Endothelial cell of umbilical vein (primary cell): ENCODE measurements around the gene PPP2R2C. TPM values are rescaled to one million over a fixed set of nuclear protein-coding genes. Genes with fewer than 3 reads are reported as not detected.

Experiments used
- BruUV-seq: library from RNA; stranded (reverse); fragments of 400-500 nt; replicated peaks from 2 replicates; lab custom pipeline; 2021; lab: Mats Ljungman, UMichigan
- CTCF ChIA-PET: fragments of 300-600, 350-600 bp; sonication (Branson Sonifier 250); formaldehyde crosslinking; loops from one replicate; lab custom pipeline; 2021; ENCODE audit warnings: antibody characterized with exemption, inconsistent platforms; lab: Charles Lee
- POLR2A ChIA-PET: fragments of 300-600, 350-600 bp; sonication (Branson Sonifier 250); formaldehyde crosslinking; loops from one replicate; lab custom pipeline; 2021; ENCODE audit warnings: antibody characterized with exemption, inconsistent platforms; lab: Charles Lee
- DNase-seq: peaks from one replicate; pipeline ENCODE4 v3.0.0-alpha.2; 2011; ENCODE audit warnings: low read depth, low spot score
- FAIRE-seq: peaks from 2 replicates; lab custom pipeline; 2011; peaks lifted over from hg19 to GRCh38; lab: Jason Lieb, UNC
- H2AFZ ChIP-seq: 2 replicates; pipeline ENCODE4 v1.6.0; 2012; ENCODE audit warnings: low read depth, low read length, control low read depth, inconsistent platforms
- H3K27ac ChIP-seq: 2 replicates; pipeline ENCODE4 v1.5.1; 2011; ENCODE audit warnings: low read depth, mild to moderate bottlenecking, control low read depth, low read length, moderate library complexity; ENCODE audit not compliant: insufficient read depth
- H3K27me3 ChIP-seq, 2 experiments: 2 replicates each; pipeline versions ENCODE4 v1.6.0 to v1.6.1; 2011; ENCODE audit warnings: low read length in 2 of 2, mixed read lengths in 1 of 2; ENCODE audit not compliant: control insufficient read depth in 2 of 2, insufficient read depth in 2 of 2
- H3K36me3 ChIP-seq, 2 experiments: 2 replicates in 1 of 2; 3 replicates in 1 of 2; pipeline ENCODE4 v1.5.1; 2011; ENCODE audit warnings: low read length in 2 of 2, mild to moderate bottlenecking in 1 of 2, moderate library complexity in 1 of 2; ENCODE audit not compliant: control insufficient read depth in 2 of 2, insufficient read depth in 2 of 2; ENCODE audit errors: extremely low read depth in 1 of 2
- H3K4me1 ChIP-seq: 3 replicates; pipeline ENCODE4 v1.5.1; 2011; ENCODE audit warnings: mild to moderate bottlenecking, low read length; ENCODE audit not compliant: control insufficient read depth, insufficient read depth; ENCODE audit errors: extremely low read depth
- H3K4me2 ChIP-seq: 2 replicates; pipeline ENCODE4 v1.6.1; 2011; ENCODE audit warnings: low read length, control low read depth, mixed read lengths; ENCODE audit not compliant: insufficient read depth
- H3K4me3 ChIP-seq, 3 experiments: fragments of 200-600 bp in 1 of 3; sonication (generic), shearing (Covaris generic) in 1 of 3; replicated peaks in 1 of 3; 2 replicates each; pipeline ENCODE4 v1.5.1; 2011 to 2016; ENCODE audit warnings: control low read depth in 3 of 3, low read length in 3 of 3, mild to moderate bottlenecking in 2 of 3, inconsistent platforms in 1 of 3, low read depth in 1 of 3, moderate library complexity in 1 of 3; ENCODE audit not compliant: insufficient read depth in 1 of 3
- H3K79me2 ChIP-seq: 2 replicates; pipeline ENCODE4 v1.6.0; 2012; ENCODE audit warnings: low read length, inconsistent platforms; ENCODE audit not compliant: control insufficient read depth, insufficient read depth
- H3K9ac ChIP-seq: replicated peaks from 2 replicates; pipeline ENCODE3; 2011; ENCODE audit warnings: low read length, control low read depth; ENCODE audit not compliant: insufficient read depth; ENCODE audit errors: extremely low read depth
- H3K9me1 ChIP-seq: replicated peaks from 3 replicates; pipeline ENCODE4 v1.6.0; 2011; ENCODE audit warnings: mild to moderate bottlenecking, low read length; ENCODE audit not compliant: control insufficient read depth, insufficient read depth; ENCODE audit errors: extremely low read depth
- H3K9me3 ChIP-seq: replicated peaks from 2 replicates; pipeline ENCODE4 v1.5.1; 2012; ENCODE audit warnings: low read length, inconsistent platforms; ENCODE audit not compliant: control insufficient read depth, insufficient read depth
- H4K20me1 ChIP-seq: replicated peaks from 2 replicates; pipeline ENCODE3; 2011; ENCODE audit warnings: mild to moderate bottlenecking, low read length; ENCODE audit not compliant: control insufficient read depth, insufficient read depth; ENCODE audit errors: extremely low read depth
- EZH2 ChIP-seq: IDR thresholded peaks from 2 replicates; pipeline ENCODE4 v1.6.1; 2012; ENCODE audit warnings: borderline replicate concordance, low read depth, mild to moderate bottlenecking, moderate library complexity, low read length, inconsistent platforms; ENCODE audit not compliant: severe bottlenecking
- GATA2 ChIP-seq: IDR thresholded peaks from 2 replicates; pipeline ENCODE4 v1.7.0; 2011; ENCODE audit warnings: low read depth, mild to moderate bottlenecking, moderate library complexity, mixed read lengths, low read length; ENCODE audit not compliant: insufficient read length, insufficient read depth
- JUN ChIP-seq: IDR thresholded peaks from 2 replicates; pipeline ENCODE4 v1.6.1; 2011; ENCODE audit warnings: borderline replicate concordance, low read depth; ENCODE audit not compliant: insufficient read length, insufficient read depth
- MYC ChIP-seq: IDR thresholded peaks from one replicate; pipeline ENCODE4 v1.6.1; 2011; ENCODE audit warnings: mild to moderate bottlenecking, low read depth, low read length
- POLR2A ChIP-seq: IDR thresholded peaks from 2 replicates; pipeline ENCODE4 v1.6.1; 2012; ENCODE audit warnings: low read depth, mild to moderate bottlenecking, control low read depth, low read length
- POLR2AphosphoS5 ChIP-seq: IDR thresholded peaks from 2 replicates; pipeline ENCODE4 v1.6.1; 2012; ENCODE audit warnings: low read depth, mild to moderate bottlenecking, control low read depth, low read length, moderate library complexity; ENCODE audit not compliant: insufficient read depth
- dilution Hi-C: fragments of 300-500 bp; cut with MboI; formaldehyde crosslinking; loops from one replicate; pipeline ENCODE4 v1.15.0; 2019; ENCODE audit warnings: low sequenced_read_pairs; ENCODE audit not compliant: extremely low pct_ligation_motif_present
- intact Hi-C: fragments of 100-400 bp; cut with micrococcal nuclease; formaldehyde crosslinking; loops from one replicate; pipeline ENCODE4 v1.10.0; 2022
- polyA plus RNA-seq, 4 experiments: library from polyadenylated mRNA; depleted of rRNA in 3 of 4; stranded (reverse) in 3 of 4; unstranded in 1 of 4; fragments of >200 nt; gene quantifications; 2 replicates each; pipeline versions ENCODE4 v1.2.1 to v1.2.3, GENCODE V29; 2011 to 2012; ENCODE audit warnings: missing spikeins in 1 of 4
- total RNA-seq: library from RNA; stranded (reverse); gene quantifications from 2 replicates; pipeline ENCODE4 v1.2.3, GENCODE V29; 2021
- TF ChIP-seq, protein P1 (sequence below): IDR thresholded peaks from 2 replicates; pipeline ENCODE4 v1.6.1; 2011; ENCODE audit not compliant: insufficient read depth, insufficient read length
- TF ChIP-seq, protein P2 (sequence below), 2 donors: IDR thresholded peaks; 1 replicate in 1 of 2; 2 replicates in 1 of 2; pipeline ENCODE4 v1.5.1; 2011; ENCODE audit warnings: low read length in 2 of 2, mild to moderate bottlenecking in 2 of 2, moderate library complexity in 2 of 2, control low read depth in 1 of 2, inconsistent platforms in 1 of 2, low read depth in 1 of 2; ENCODE audit not compliant: insufficient read depth in 1 of 2; ENCODE audit errors: extremely low read depth in 1 of 2

PPP2R2C gene
- total and polyA plus RNA-seq, 2 donors (not counting 3 experiments of a cell fraction or from before 2014, with no cell fraction given), result 0.03 to 0.09 TPM

DNA sequence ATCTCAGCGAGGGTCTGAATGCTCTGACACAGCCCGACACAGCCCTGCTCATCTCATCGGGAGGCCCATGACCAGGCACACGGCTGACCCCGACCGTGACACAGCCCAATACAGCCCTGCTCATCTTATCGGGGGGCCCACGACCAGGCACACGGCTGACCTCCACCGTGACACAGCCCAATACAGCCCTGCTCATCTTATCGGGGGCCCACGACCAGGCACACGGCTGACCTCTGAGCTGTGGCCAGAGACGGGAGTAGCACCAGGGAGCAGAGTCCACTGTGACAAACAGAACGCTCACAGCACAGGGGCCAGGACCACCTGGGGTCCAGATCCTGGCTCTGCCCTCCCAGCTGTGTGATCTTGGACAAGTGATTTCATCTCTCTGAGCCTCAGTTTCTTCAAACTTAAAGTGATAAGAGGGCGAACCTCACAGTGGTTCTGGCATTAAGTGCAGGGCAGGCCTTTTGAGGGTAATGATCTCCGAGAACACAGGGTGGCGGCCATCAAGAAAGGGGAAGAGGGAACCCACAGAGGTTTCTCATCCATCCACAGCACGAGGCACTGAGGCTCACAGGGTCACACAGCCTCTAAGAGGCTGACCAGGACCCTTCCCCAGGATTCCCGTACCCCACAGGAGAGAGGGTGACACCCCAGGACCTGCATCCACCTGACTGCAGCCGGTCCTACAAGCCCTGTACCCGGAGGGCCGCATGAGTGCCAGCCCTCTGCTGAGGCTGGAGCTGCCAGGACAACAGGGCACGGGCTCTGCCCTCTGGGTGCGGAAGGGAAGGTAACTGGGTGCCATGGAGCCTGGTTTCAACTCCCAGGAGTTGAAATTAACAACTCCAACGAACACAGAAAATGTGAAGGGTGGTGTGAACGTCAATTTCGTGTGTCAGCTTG is 142.7 kb downstream of the PPP2R2C start:
- Histone ChIP-seq H3K9me3 (no peaks in the 10 kb centered on the region), H3K4me3 (no peak overlapping the region), H4K20me1 (no peaks in the 10 kb centered on the region), H3K79me2 (no peaks in the 10 kb centered on the region), H3K9me1 (no peaks in the 10 kb centered on the region), H3K27ac (no peak overlapping the region), H3K27me3 (no peaks in the 10 kb centered on the region), H3K4me1 (peaks cover 10% of the 10 kb centered on the region), H2AFZ (no peak overlapping the region), H3K36me3 (no peaks in the 10 kb centered on the region), H3K4me2 (no peak overlapping the region), H3K9ac (no peak overlapping the region)
- intact Hi-C loops (no loop called here), dilution Hi-C loops (no loop called here)
- DNase-seq (no peak), FAIRE-seq (no peak)
- TF ChIP-seq MYC (no peak), POLR2A (no peak), EZH2 (no peak), GATA2 (no peak), POLR2AphosphoS5 (no peak), JUN (no peak)
- TF ChIP-seq, protein P1, sequence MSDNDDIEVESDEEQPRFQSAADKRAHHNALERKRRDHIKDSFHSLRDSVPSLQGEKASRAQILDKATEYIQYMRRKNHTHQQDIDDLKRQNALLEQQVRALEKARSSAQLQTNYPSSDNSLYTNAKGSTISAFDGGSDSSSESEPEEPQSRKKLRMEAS, result no peak
- TF ChIP-seq, protein P2, sequence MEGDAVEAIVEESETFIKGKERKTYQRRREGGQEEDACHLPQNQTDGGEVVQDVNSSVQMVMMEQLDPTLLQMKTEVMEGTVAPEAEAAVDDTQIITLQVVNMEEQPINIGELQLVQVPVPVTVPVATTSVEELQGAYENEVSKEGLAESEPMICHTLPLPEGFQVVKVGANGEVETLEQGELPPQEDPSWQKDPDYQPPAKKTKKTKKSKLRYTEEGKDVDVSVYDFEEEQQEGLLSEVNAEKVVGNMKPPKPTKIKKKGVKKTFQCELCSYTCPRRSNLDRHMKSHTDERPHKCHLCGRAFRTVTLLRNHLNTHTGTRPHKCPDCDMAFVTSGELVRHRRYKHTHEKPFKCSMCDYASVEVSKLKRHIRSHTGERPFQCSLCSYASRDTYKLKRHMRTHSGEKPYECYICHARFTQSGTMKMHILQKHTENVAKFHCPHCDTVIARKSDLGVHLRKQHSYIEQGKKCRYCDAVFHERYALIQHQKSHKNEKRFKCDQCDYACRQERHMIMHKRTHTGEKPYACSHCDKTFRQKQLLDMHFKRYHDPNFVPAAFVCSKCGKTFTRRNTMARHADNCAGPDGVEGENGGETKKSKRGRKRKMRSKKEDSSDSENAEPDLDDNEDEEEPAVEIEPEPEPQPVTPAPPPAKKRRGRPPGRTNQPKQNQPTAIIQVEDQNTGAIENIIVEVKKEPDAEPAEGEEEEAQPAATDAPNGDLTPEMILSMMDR (IDR thresholded peaks at IDR 0.05; ENCODE audit: extremely low read depth in 1 of 2, insufficient read depth in 1 of 2, low read depth in 1 of 2, low read length in 2 of 2), result no peak
- POLR2A ChIA-PET, result no interaction called here
- BruUV-seq, result no TSS peak
- CTCF ChIA-PET, result interaction anchor here (1.0 to 16.2 kb wide), 9 partner anchors 9 to 332 kb away, joined by 3 to 808 read pairs (median 16); partner anchors contain the start of gene WFS1
